ENCODE results near the gene PNCK.

- TF ChIP-seq ZNF274 (IDR thresholded peaks at IDR 0.05; ENCODE audit: low read depth, low read length) (no peak), SUZ12 (IDR thresholded peaks at IDR 0.05; ENCODE audit: extremely low read depth, insufficient read depth, insufficient read length) (no peak), YY1 (IDR thresholded peaks at IDR 0.05; ENCODE audit: insufficient read depth, insufficient read length) (no peak)
Observed at GRCh38 chrX:153685156-153685536, 11.5 kb upstream of the PNCK start.

All from NT2/D1 (cell line).